ENCODE results near the gene CAMSAP1. TPM values are rescaled to one million over a fixed set of nuclear protein-coding genes. Genes with fewer than 3 reads are reported as not detected.

Gene CAMSAP1
- total and polyA plus RNA-seq, 2 donors (not counting 1 experiment from before 2014, with no cell fraction given): 5.0 to 18.8 TPM

- Histone ChIP-seq H3K9ac (ENCODE audit: insufficient read depth, low read length) (no peak overlapping the region), H4K20me1 (ENCODE audit: control insufficient read depth, extremely low read depth, insufficient read depth, low read length) (no peaks in the 10 kb centered on the region), H3K4me2 (ENCODE audit: extremely low read depth, insufficient read depth, low read length) (no peak overlapping the region), H3K4me1 (ENCODE audit: control insufficient read depth, extremely low read depth, insufficient read depth, low read length) (no peaks in the 10 kb centered on the region), H3K79me2 (ENCODE audit: control insufficient read depth, insufficient read depth, low read length) (no peaks in the 10 kb centered on the region), H2AFZ (ENCODE audit: low read length) (no peak overlapping the region), H3K36me3 (ENCODE audit: control insufficient read depth, insufficient read depth, low read length) (peaks cover 14% of the 10 kb centered on the region), H3K9me3 (ENCODE audit: control insufficient read depth, insufficient read depth, low read depth, low read length) (no peaks in the 10 kb centered on the region), H3K4me3 (replicated peaks in 1 of 4; ENCODE audit: control extremely low read depth in 1 of 4, insufficient read depth in 1 of 4, low read depth in 3 of 4, low read length in 4 of 4) (no peak overlapping the region), H3K27ac (ENCODE audit: insufficient read depth, low read length) (no peak overlapping the region), H3K27me3 (ENCODE audit: control insufficient read depth, insufficient read depth, low read length) (no peaks in the 10 kb centered on the region)
- no peak for TF ChIP-seq EZH2 (IDR thresholded peaks at IDR 0.05; ENCODE audit: low read length, missing control alignments)
- TF ChIP-seq CTCF (conservative IDR thresholded peaks at IDR 0.05 in 1 of 2, IDR thresholded peaks at IDR 0.05 in 1 of 2; ENCODE audit: low read depth in 1 of 2, low read length in 2 of 2): no peak
- no peak for DNase-seq (ENCODE audit: low read depth in 2 of 2)
Observed at GRCh38 chr9:135815830-135816650, 91.3 kb downstream of the CAMSAP1 start.

GRCh38 chr9:135815413-135815812 is 91.9 kb downstream of the CAMSAP1 start:
- peaks cover 14% of the 10 kb centered on the region for H3K36me3 ChIP-seq (ENCODE audit: control insufficient read depth, insufficient read depth, low read length)

More at GRCh38 chr9:135815413-135815812, 91.9 kb downstream of the CAMSAP1 start:
- Histone ChIP-seq H2AFZ (ENCODE audit: low read length) (no peak overlapping the region), H4K20me1 (ENCODE audit: control insufficient read depth, extremely low read depth, insufficient read depth, low read length) (no peaks in the 10 kb centered on the region), H3K9ac (ENCODE audit: insufficient read depth, low read length) (no peak overlapping the region), H3K27me3 (ENCODE audit: control insufficient read depth, insufficient read depth, low read length) (no peaks in the 10 kb centered on the region), H3K4me1 (ENCODE audit: control insufficient read depth, extremely low read depth, insufficient read depth, low read length) (no peaks in the 10 kb centered on the region), H3K9me3 (ENCODE audit: control insufficient read depth, insufficient read depth, low read depth, low read length) (no peaks in the 10 kb centered on the region), H3K79me2 (ENCODE audit: control insufficient read depth, insufficient read depth, low read length) (no peaks in the 10 kb centered on the region), H3K27ac (ENCODE audit: insufficient read depth, low read length) (no peak overlapping the region), H3K4me2 (ENCODE audit: extremely low read depth, insufficient read depth, low read length) (no peak overlapping the region), H3K4me3 (replicated peaks in 1 of 4; ENCODE audit: control extremely low read depth in 1 of 4, insufficient read depth in 1 of 4, low read depth in 3 of 4, low read length in 4 of 4) (no peak overlapping the region)
- TF ChIP-seq EZH2 (IDR thresholded peaks at IDR 0.05; ENCODE audit: low read length, missing control alignments) (no peak), CTCF (conservative IDR thresholded peaks at IDR 0.05 in 1 of 2, IDR thresholded peaks at IDR 0.05 in 1 of 2; ENCODE audit: low read depth in 1 of 2, low read length in 2 of 2) (no peak)
- no peak for DNase-seq (ENCODE audit: low read depth in 2 of 2)
